ENCODE measurements around the gene HS3ST3B1.

The HS3ST3B1 gene

GRCh38 chr17:14321476-14321949, 20.6 kb downstream of the HS3ST3B1 start:
- no peak for DNase-seq

- no peak for DNase-seq
Measured at GRCh38 chr17:14321980-14322776, 21.3 kb downstream of the HS3ST3B1 start.

- no peak for DNase-seq
Measured at GRCh38 chr17:14323522-14323981, 22.7 kb downstream of the HS3ST3B1 start.

- no peak for DNase-seq
Measured at GRCh38 chr17:14325618-14326167, 24.8 kb downstream of the HS3ST3B1 start.

- no peak for DNase-seq
Measured at GRCh38 chr17:14329900-14330491, 29.1 kb downstream of the HS3ST3B1 start.

GRCh38 chr17:14330492-14330962, 29.6 kb downstream of the HS3ST3B1 start:
- no peak for DNase-seq

- no peak for DNase-seq
Measured at GRCh38 chr17:14331225-14331981, 30.5 kb downstream of the HS3ST3B1 start.

- DNase-seq, result no peak
Measured at GRCh38 chr17:14331982-14332298, 31.1 kb downstream of the HS3ST3B1 start.

GRCh38 chr17:14332331-14332730, 31.4 kb downstream of the HS3ST3B1 start:
- no peak for DNase-seq

- DNase-seq, result no peak
Measured at GRCh38 chr17:14333506-14333905, 32.6 kb downstream of the HS3ST3B1 start.

GRCh38 chr17:14334276-14334840, 33.5 kb downstream of the HS3ST3B1 start:
- no peak for DNase-seq

GRCh38 chr17:14334919-14335318, 34.0 kb downstream of the HS3ST3B1 start:
- no peak for DNase-seq

GRCh38 chr17:14336418-14336817, 35.5 kb downstream of the HS3ST3B1 start:
- DNase-seq, result no peak

GRCh38 chr17:14337596-14338079, 36.8 kb downstream of the HS3ST3B1 start:
- DNase-seq, result no peak

- DNase-seq, result no peak
Measured at GRCh38 chr17:14340857-14341754, 40.2 kb downstream of the HS3ST3B1 start.

GRCh38 chr17:14341866-14342265, 41.0 kb downstream of the HS3ST3B1 start:
- DNase-seq, result no peak

GRCh38 chr17:14346801-14347200, 45.9 kb downstream of the HS3ST3B1 start:
- DNase-seq, result no peak

- no peak for DNase-seq
Measured at GRCh38 chr17:14351493-14351892, 50.6 kb downstream of the HS3ST3B1 start.

- DNase-seq, result no peak
Measured at GRCh38 chr17:14352136-14352535, 51.3 kb downstream of the HS3ST3B1 start.

- no peak for DNase-seq
Measured at GRCh38 chr17:14353861-14354474, 53.1 kb downstream of the HS3ST3B1 start.

GRCh38 chr17:14354807-14355206, 53.9 kb downstream of the HS3ST3B1 start:
- DNase-seq, result no peak
